NCI-H1930 (cell line): ENCODE results near the gene ITPRIP.

ENCODE experiments used
- DNase-seq, 2 experiments: peaks; one replicate each; lab custom pipeline; 2025; lab: John Stamatoyannopoulos, UW

ITPRIP gene

DNA sequence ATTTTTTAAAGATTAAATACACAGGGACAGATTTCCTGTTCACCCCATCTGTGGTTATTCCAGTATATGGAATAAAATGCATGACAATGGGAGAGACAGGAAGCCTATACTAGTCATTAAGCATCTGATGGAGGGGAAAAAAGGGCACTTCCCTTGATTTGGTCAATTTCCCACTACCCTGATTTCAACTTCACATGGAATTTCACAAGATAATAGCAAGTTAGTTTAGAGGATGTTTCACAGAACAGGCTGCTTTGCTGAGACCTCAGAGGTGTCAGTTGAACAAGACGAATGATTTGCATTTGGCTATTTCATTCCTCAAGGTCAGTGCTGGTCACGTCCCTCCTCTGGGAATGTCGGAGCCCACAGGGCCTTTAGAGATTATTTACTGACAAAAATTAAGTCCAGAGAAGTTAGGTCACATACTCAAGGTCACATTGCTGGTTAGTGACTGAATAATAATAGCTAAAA, 4.7 kb upstream of the ITPRIP start:
- no peak for DNase-seq

GRCh38 chr10:104340641-104341040, 2.4 kb upstream of the ITPRIP start:
- no peak for DNase-seq

GRCh38 chr10:104340111-104340526, 1.9 kb upstream of the ITPRIP start:
- DNase-seq: no peak

DNA sequence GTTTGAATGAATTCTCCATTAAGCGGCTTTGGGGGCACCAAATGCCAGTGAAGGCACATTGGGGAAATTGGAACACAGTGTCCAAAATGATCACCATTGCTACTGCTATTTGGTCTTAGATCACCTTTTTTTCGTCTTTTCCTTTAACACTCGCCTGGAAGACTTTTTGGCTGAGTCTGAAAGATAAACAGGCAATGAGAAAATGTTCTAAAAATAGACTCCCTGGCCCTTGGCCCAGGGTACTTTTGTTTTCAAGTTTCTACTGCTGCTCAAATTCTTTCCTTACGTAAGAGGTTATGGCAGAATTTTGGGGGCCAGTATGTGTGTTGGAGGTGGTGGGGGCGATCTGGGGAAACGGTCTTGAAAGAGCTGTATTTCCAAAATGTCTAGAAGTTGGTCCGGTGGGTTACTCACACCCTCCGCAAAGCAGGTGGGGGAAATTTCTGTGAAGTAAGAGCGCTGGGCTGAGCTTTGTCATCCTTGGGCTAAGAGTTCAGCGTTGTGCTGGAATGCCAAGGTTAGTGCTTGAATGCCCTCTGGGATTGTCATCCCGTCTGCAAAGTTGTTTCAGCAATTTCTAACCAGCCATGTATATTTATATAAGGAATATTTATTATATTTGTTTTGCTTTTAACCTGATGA, 1.3 kb upstream of the ITPRIP start:
- no peak for DNase-seq

DNA sequence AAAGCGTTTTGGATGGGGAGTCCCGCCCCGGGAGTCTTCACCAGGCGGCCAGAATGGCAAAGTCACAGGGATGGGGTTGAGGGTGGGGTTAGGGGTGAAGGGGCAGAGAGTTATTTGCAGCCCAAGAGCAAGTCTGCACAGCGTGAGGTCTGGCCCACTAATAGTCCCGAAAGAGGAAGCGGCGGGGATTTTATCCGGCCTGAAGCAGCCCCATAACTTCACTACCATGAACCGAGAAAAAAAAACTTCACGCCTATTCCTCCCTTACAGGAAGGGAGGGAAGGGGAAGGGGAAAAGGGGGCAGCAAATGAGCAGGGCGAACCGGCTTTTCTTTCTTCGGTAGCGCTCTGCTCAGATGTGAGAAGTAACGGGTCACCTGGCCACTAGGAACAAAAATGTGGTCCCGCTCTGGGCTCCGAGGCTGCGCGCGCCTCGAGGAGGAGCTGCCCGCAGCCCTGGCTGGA, 712 bp downstream of the ITPRIP start:
- DNase-seq: no peak

- no peak for DNase-seq
These were observed 1.3 kb downstream of the ITPRIP start for GRCh38 chr10:104336821-104337467.

DNA sequence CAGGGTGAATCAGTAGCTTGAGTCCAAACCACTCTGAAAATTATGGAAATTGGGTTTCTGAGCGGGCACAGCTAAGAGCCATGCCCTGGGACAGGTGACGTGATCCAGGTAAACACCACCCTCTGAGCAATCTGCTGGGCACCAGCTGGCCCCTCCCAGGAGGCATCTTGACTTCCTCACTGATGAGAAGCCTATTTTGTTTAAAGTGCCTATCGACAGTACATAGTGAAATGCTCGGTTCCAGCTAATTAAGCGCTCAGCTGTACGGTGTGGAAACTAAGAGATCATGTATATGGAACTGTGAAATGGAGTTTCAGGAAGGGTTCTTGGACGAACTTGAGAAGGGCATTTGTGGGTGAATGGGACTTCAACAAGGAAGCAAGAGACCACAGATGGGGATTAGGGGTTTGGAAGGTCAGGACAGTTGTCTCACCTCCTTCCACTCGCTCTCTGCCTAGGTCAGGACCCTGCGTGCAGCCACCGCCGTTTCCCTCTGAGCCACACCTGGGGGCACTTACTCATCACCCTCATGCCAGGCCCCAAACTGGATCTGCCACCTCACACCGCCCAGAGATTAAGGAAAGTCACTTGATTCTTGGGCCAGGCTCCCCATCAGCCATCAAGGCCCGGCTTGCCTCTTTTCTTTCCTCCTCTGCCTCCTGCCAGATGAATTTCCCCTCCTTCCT, 3.2 kb downstream of the ITPRIP start:
- DNase-seq: no peak

DNA sequence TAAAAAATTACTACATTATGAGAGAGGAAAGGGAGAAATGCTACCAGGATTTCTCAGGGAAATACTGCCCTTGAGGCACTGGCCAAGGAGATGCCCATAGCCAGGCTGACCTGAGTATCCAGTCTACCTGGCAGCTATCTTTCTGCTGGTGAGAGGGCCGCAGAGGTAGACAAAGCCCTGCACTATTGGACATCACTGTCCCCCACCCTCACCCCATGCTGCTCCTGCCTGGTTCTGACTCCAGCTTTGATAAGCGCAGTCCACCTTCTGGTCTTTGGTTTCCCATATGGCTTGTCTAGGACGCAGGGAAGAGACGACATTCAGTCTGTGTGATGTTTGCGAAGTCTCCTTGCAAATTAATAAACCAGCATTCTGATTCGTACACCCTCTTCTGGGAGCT, 3.7 kb downstream of the ITPRIP start:
- DNase-seq: no peak

- DNase-seq: no peak
These were observed 4.4 kb downstream of the ITPRIP start for GRCh38 chr10:104333728-104334373.

DNA sequence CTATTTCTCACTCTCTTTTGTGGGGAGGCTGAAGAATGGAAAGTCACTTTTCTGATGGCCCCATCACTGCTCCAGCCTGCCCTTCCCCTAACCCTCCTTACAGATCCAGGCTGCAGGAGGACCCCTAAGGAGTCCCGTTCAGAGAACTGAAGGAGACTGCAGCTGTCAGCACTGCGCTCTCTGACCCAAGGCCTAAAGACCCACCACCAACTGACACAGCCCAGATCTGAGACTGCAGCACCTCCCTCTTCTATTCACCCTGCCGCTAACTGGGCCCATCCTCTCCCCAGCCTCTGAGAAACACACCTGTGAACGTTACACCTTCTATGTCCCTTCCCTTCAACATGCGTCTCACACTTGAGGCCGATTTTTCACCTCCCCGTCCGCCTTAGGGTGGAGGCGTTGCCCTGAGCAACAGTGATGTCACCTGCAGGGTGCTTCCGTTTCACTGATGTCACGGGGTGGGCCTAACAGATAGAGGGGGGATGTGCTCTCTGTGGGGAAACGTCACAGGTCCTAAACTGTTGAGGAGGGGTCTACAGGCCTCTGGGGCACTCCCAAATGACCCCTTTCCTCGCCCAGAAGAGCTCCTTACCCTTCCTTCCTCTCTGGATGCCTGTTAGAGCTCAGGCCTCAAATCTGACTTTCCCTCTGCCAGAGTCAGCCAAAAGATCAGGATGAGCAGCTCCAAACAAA, 5.1 kb downstream of the ITPRIP start:
- DNase-seq: no peak

DNA sequence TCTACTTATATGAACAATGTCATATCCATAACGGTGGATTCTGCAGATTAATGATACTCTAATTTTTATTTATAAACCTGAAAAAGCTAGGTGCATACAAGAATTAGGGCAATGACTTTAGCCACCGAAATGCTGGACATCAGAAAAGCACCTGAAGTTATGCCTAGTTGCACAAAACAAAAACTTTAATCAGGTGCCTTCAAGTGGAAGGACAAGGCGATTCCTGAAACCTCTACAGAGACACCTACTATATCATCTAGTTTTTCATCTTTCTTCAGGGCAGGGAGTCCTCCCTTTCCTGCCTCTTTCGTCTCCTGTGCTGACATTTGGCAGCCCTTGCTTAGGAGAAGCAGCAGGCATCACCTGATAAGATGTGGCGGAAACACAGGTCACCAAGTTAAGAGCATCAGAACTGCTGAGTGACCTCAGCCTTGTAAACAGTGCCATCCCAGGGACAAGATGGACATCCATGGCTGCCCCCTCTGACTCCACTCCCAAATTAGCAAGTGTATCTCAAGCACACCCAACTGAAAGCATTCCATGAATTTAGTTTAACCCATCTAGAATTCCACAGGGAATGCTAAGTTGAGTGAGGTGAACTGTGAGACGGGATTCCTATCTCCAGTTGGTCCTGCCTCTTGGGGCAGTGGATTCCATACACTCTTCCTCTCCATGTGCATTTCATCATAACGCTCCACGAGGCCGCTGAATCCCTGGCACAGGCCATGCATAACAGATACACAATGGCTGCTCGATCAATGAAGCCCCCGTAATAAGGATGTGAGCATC, 5.8 kb downstream of the ITPRIP start:
- DNase-seq: no peak

DNA sequence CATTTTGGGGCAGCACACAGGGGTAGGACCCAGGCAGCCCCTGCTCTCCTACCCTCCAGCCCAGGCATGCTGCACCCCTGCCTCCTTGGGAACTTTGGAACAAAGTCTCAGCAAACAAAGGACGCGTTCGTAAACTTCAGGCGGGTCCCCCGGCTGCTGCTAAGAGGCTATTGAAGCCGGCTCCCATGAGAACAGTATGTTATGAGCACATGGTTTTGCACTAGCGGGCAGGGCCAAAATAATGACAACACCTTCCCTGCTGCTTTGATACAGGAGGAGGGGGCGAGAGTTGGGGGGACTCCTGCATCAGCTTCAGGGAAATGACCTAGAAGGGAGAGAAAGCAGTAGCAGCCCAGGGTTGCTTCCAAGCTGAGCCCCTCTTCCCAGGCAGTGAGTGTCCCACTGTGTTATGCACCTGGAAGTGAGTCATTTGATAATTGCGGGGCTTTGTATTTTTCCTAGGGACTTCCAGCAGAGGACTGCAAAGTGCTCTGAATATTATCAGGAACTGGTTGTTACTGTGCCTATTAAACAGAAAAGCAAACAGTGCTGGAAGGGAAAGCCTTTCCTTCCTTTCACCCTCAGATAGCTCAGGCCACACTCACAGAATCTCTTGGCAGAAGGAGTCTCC, 6.9 kb downstream of the ITPRIP start:
- DNase-seq: peak; percentile 6 to 36

- no peak for DNase-seq
These were observed 7.8 kb downstream of the ITPRIP start for GRCh38 chr10:104330168-104331110.

DNA sequence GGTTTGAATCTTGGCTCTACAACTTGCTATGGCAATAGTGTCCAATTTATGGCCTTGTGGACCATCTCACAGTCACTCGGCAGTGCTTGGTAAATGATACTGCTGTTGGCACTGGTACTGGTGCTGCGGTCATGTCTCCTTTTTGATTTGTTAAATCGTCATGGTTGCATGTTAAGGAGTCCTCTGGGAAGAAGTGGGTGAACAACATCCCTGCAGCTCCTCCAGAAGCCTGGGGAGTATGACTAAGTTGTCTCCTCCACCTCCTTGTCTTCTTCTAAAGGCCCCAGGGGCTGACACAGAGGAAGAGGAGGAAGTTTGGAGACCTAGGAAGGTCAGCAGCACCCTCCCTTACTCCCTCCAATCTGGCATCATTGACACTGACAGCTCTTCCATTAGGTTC, 8.5 kb downstream of the ITPRIP start:
- DNase-seq: no peak

DNA sequence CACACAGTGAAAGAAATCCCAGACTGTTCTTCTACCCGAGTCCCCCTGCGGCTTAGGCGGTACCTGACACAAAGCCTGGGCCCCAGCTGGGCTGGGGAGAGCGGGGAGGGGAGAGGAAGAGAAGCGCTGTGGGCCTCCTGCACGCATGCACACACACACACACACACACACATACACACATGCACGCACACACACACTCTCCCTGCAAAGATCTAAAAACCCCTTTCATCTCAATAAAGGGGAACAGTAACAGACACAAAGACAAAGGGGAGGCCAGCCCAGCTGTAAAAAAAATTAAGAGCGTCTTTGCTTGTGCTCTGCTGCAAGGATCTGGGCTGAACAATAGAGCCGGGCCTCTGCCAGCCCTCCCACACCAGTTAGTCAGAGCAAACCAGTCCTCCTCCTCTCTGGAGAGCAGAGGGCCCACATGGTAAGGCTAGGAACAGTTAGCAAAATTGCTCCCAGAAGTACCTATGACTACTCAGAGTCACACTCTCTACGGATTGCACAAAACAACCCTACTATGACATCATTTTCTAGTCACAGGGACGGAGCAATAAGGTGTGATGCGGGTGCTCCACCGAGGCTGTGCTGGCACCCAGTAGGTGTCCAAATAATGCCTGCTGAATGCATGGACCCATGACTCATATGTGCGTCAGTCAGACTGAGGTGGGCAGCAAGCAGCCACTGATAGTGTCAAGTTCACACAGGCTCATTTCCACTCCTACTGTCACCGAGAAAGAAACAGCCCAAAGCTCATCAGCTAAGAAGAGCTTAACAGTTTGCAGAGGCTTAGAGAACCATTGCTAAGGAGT, 9.2 kb downstream of the ITPRIP start:
- DNase-seq: no peak

DNA sequence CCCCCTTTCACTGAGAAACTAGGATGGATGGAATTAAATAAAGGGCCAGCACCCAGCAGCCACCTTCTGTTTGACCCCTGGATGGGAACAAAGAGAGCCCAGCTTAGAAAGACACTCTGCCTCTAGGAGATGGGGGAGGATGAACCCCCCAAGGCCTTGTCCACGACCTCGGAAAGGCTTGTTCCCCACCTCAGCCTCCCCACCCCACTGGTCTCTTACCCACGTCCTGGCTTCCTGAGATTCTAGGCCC, 9.7 kb downstream of the ITPRIP start:
- no peak for DNase-seq

DNA sequence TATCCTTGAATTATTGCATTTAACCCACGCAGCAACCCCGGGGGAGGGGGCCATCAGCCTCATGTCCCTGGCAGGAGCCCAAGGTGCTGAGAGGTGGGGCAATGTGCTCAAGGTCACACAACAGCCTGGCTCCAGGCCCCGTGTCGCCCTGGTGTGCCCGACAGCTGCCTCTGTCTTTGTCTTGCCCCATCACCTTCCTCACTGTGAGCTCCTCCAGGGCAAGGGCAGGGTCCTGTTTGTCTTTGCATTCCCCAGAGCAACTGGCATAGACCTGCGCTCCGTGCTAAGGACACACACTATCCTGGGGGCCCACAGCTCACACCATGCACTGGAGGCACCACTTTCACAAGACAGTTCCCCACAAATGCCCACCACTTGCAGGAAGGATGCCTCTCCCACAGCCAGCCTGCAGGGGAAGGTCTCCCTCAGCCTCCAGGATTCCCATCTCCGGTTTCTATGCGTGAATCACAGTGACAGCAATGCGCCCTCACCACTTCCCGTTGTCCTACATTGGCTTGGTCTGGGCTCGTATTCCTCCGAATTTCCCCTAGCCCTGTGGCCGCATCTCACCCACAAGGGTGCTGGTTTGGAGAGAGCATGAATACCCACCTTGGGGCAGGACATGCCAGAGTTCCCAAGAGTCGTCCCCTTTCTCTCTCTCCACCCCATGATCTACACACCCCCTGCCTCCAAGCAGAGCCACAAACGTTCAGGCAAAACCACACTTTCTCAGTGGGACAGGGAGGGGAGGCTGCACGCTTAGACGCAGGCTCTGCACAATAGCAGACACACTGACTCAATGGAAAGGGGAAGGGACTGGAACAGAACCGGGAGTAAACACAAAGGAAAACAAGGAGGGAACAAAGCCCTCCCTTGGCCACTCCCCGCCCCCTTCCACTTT, 10.3 kb downstream of the ITPRIP start:
- DNase-seq: no peak
